GM19324 (cell line): ENCODE results near the gene LEKR1.

ENCODE experiments used
- ATAC-seq: cut with Tn5 transposase; IDR thresholded peaks from one replicate; pipeline ENCODE4 v1.9.1; 2021; ENCODE audit warnings: mild to moderate bottlenecking, moderate library complexity; ENCODE audit not compliant: unreplicated experiment, low FRiP score

Gene LEKR1

DNA sequence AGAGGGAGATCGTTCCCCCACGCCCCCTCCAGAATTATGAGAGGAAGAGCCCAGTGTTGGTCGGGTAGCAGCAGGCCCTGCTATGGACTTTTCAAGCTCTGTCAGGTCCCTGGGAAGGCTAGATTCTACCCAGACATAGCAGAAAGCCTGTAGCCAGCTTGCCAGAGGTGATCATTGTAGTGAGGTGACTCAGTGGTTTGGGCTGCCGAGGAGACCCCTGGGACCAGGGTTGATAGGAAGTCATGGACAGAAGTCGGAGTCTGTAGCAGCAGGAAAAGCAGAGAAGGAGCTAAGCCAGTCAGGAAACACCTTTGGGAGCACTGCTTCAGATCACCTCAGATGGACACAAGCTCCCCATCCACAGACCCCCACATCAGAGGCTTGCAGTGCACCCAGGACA is 266.1 kb downstream of the LEKR1 start:
- ATAC-seq = no peak

- no peak for ATAC-seq
Measured at GRCh38 chr3:157093096-157093495, 266.9 kb downstream of the LEKR1 start.

DNA sequence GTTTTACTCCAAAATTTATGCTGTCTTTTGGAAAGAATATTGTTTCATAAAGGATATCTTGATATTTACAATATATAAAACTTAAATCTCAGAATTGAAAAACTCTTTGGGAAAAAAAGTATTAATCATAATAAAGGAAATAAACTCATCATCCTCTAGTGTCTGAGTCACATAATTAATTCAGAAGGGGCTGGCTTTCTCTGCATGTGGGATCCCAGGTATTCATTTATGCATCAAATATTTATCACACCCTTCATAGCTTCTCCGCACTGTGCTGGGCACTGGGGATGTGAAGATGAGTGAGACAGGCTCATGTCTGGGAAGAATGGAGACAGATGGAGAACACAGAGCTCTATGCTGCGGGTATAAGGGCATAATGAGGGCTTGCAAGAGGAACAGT is 268.1 kb downstream of the LEKR1 start:
- ATAC-seq = no peak

- no peak for ATAC-seq
Measured at GRCh38 chr3:157094751-157095480, 268.8 kb downstream of the LEKR1 start.
